NCI-H1105 (cell line): ENCODE results near the gene ABHD12.

Experiments
- DNase-seq: peaks from one replicate; lab custom pipeline; 2025; lab: John Stamatoyannopoulos, UW

Gene ABHD12

DNA sequence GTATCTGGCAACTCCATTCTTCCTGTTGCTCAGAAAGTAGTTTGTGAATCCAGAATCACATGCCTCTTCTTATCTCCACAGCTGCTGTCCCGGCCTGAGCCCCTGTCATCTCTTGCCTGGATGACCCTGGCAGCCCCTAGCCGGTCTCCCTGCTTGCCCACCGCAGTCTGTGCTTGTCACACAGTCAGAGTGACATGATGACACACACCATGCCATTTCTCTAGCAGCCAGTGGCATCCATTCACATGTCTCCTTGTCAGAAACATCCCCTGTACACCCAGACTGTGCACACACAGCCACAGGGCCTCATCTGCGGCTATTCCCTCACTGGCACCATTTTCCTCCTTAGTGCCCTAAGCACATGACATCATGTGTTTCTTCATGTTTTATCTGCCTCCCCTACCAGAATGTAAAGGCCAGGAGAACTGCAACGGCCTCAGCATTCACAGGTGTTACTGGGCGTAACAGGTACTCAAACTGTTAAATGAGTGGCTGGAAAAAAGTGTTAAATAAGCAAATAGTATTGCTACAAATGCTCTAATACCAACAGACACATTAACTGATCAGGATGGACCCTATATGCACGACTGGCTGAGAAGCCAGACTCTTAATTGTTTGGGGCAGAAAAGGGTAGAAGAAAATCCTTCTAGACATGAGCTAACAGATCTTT, 9.6 kb downstream of the ABHD12 start:
- DNase-seq = no peak

DNA sequence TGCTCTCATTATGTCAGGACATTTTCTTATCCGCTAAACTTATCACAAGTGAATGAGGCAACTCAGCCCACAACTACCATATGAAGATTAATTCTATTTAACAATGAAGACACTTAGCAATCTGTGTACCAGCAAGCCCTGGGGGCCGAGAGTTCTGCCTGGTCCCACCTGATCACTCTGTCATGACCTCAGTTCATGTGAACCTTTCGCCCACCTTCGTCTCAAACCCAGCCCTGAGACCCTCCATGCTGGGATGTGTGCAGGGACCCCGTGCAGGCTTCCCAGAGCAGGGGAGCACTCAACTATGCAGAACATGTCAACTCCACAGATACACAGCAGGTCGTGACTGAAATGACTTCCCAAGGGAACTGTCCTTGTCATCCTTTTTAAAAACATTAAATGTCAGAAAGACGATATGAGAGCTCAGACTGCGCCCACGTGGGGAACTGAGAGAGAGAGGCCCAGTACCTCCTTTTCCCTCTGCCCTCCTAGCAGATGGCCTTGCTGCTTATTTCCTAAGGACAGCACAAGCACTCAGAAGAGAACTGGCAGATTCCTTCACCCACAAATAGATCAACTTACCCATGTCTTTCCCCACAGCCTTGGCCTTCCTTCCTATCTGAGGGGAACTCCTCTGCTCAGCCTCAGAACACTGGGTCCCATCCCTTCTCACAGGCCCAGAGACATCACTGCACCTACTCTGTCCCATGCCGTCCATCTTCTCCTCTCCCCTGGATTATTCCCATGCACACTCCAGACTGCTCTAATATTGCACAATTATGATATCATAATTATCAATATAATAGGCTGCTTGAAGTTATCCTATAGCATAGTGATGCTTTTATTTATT, 11.5 kb downstream of the ABHD12 start:
- no peak for DNase-seq

- no peak for DNase-seq
Observed at GRCh38 chr20:25378189-25378883, 12.3 kb downstream of the ABHD12 start.

DNA sequence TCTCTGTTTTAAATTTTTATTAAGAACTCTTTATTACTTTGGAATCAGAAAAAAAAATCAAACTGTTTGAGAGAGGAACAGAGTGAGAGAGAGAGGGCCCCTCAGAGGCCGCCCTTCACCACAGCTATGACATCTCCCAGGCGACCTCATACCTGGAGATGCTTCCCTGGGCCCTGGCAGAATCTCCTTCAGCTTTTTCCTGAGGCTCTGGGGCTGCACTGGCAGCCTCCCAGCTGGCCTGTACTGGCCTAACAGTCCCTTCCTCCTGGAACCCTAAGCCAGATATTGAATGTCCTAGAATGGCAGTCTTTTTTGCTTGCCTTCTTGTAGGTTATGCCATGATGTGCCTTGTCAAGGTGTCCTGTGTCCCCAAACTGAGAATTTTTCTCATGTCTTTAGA, 13.7 kb downstream of the ABHD12 start:
- DNase-seq = no peak

DNA sequence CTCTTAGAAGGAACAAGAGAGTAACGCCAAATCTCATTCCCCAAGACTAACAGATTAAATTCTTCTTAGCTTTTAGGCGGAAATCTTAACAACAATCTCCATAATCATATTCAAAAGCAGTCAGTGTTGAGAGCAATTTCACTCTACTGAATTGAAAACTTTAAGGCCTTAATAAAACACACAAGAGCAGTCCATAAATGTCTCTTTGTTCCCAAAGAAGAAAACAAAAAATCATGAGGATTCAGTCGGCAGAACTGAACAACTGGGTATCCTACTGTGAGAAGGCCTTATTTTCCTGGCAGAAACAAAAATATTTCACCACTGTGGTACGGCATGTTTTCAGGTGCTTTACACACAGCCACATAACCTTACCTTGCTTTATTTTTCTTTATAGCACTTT, 14.4 kb downstream of the ABHD12 start:
- DNase-seq = no peak

GRCh38 chr20:25374842-25375241, 15.8 kb downstream of the ABHD12 start:
- DNase-seq = no peak

- no peak for DNase-seq
Observed at GRCh38 chr20:25372584-25373336, 17.9 kb downstream of the ABHD12 start.

GRCh38 chr20:25369971-25370370, 20.7 kb downstream of the ABHD12 start:
- no peak for DNase-seq

GRCh38 chr20:25369529-25369928, 21.1 kb downstream of the ABHD12 start:
- DNase-seq = no peak

- no peak for DNase-seq
Observed at GRCh38 chr20:25368976-25369375, 21.7 kb downstream of the ABHD12 start.

DNA sequence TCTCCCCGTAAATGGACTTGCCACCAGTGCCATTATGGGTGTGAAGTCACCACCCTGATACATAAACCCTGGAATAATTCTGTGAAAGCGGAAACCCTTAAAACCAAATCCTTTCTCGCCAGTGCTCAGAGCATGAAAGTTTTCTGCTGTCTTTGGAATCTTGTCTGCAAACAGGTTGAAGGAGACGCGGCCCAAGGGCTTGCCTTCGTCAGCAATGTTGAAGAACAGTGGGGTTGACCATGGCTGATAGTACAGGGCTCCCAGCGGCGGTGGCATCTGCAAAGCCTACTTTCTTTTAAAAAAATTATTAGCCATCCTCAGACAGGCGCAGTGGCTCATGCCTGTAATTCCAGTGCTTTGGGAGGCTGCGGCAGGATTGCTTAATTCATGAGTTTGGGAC, 22.1 kb downstream of the ABHD12 start:
- DNase-seq = no peak

GRCh38 chr20:25364879-25365699, 25.5 kb downstream of the ABHD12 start:
- no peak for DNase-seq

DNA sequence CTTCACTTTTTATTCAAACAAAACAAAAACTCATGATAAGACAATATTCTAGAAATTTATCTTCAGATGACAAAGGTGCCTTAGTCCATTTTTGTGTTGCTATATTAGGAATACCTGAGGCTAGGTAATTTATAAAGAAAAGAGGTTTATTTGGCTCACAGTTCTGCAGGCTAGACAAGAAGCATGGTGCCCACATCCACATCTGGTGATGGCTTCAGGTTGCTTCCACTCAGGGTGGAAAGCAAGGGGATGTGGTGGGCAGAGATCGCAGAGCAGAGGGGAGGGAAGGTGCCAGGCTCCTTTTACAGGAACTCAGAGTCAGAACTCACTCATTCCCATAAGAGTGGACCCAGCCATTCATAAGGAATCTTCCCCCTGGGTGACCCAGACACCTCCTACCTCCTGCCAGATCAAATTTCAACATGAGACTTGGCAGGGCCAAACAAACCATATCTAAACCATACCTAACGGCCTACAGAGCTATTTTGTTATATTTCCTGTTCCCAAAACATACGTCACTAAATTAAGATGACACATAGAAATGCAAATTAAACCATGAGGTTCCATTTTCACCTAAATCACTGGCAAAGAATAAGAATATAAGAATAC, 26.4 kb downstream of the ABHD12 start:
- no peak for DNase-seq

GRCh38 chr20:25361287-25361683, 29.4 kb downstream of the ABHD12 start:
- DNase-seq = no peak

GRCh38 chr20:25360631-25361286, 29.9 kb downstream of the ABHD12 start:
- DNase-seq = no peak

- DNase-seq = no peak
Observed at GRCh38 chr20:25356271-25356933, 34.2 kb downstream of the ABHD12 start.

DNA sequence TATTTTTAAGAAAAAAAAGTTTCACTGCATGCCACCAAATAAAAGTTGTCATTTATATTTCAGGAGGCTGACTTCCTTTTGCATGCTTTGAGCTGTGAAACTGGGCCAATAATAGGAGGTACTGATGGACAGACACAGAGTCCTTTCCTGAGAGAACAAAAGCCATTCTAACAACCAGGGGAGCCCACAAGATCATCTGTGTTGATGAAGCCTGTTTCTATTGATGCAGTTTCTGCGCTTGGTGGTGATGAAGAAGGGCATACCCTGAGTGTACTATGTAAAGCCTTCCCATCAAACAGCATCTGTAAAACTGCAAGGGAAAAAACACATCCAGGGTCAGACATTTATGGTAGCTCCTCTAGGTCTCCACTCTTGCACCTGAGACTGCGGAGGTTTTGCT, 34.8 kb downstream of the ABHD12 start:
- no peak for DNase-seq

- DNase-seq = no peak
Observed at GRCh38 chr20:25355011-25355595, 35.5 kb downstream of the ABHD12 start.
